Myocyte (in vitro differentiated cells): Measurements from ENCODE around the gene IGFBP2. TPM values are rescaled to one million over a fixed set of nuclear protein-coding genes. Genes with fewer than 3 reads are reported as not detected.

Experiments
- DNase-seq: peaks from one replicate; pipeline ENCODE4 v3.0.0-alpha.2; 2012; ENCODE audit warnings: low read depth
- total RNA-seq: library from RNA; depleted of rRNA; stranded (reverse); fragments of >200 nt; gene quantifications from 2 replicates; pipeline ENCODE4 v1.2.3, GENCODE V29; 2014

The IGFBP2 gene
- total RNA-seq, 1 donor from 2014 or later = 0.72 TPM

DNA sequence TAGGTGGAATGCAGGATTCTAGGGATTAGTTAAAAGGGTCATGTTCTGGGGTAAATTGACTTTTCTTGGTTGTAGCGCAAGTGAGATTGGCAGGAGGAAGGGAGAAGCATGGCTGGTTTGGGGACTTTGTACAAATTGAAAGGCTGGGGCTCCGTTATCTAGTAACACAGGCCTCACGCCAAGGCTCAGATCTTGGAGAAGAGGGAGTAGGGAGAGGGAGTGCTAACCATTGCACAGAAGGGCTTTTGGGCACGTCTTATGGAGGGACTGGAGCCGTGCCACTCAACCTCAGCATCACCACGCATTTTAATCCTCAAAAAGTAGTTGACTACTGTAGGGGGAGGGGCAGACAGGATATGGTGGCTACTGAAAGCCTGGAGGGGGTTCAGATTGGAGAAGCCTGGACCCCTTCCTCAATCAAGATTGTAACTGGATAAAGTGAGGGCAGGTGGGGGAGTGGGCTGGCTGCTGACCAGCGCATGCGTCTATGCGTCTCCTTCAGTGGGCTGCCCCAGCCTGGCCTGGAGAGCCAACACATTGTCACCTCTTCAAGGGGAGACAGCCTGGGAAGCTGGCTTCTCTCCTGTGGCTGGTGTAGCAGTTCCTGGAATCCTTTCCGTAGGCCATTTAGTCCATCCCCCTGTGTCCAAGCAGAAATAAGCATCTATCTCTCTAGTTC is 47.9 kb downstream of the IGFBP2 start:
- DNase-seq = no peak

GRCh38 chr2:216681683-216682082 is 48.5 kb downstream of the IGFBP2 start:
- DNase-seq = no peak

- DNase-seq = peak; percentile 85
Measured at GRCh38 chr2:216683846-216684245, 50.6 kb downstream of the IGFBP2 start.

DNA sequence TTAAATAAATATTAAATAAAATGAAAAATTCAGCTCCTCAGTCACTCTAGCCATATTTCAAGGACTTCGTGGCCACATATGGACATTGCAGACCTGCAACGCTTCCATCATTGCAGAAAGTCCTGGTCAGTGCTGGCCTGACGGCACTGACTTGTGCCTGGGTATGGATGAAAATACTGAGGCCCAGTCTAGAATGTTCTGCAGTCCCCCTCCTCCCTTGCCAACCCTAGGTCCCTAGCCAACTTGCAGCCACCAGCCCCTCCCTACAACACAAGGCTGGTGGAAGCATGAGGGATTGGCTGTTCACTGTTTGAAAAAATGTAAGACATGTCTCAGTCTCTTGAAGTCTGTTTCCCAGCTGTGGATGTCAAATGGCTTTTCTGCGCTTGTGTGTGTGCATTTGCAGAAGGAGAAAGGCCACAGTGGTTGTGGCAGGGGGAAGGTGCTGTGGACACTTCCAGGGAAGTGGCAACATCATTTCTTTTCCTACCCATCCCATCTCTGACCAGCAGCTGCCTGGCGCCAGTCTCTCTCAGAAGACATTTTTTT is 52.2 kb downstream of the IGFBP2 start:
- no peak for DNase-seq

GRCh38 chr2:216687111-216687510 is 53.9 kb downstream of the IGFBP2 start:
- DNase-seq = no peak

DNA sequence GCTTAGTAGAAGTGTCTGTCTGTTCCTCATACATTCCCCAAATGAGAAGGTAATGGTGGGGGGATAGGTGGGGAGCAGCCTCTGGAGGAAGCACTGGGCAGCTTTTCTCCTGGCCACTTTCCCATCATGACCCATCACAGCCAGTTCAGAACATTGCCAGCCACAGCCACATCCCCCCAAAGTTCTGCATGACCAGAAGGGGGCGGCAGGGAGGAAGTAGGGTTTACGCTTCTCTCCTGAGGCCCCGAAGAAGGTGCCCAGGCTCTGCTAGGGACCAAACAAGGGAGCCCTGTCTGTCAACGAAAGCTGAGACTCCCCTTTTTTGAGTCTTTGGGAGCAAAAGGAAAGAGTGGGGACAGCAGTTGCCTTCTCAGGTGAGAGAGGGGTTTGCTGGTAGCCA is 54.4 kb downstream of the IGFBP2 start:
- no peak for DNase-seq

GRCh38 chr2:216688731-216689340 is 55.6 kb downstream of the IGFBP2 start:
- no peak for DNase-seq

DNA sequence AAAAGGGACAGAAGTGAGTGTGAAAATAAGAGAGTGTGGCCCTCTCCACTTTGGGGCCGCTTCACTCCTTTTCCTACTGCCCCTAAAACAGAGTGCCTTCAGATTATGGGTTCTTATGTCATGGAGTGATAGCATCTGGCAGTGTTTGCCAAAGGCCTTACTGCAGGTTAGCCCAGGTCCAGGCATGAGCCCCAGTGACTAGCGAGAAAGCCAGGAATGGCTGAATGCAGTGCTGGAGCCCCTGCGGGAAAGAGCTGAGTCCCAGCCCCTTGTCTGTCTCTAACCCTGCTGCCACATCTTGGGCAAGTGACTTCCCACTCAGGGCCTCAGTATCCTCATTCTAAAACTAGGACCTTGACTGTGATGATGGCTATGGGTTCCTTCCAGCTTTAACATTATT is 56.2 kb downstream of the IGFBP2 start:
- DNase-seq = no peak

GRCh38 chr2:216690456-216690852 is 57.2 kb downstream of the IGFBP2 start:
- no peak for DNase-seq

- peak; percentile 87 for DNase-seq
Measured at GRCh38 chr2:216690853-216691741, 57.9 kb downstream of the IGFBP2 start.

DNA sequence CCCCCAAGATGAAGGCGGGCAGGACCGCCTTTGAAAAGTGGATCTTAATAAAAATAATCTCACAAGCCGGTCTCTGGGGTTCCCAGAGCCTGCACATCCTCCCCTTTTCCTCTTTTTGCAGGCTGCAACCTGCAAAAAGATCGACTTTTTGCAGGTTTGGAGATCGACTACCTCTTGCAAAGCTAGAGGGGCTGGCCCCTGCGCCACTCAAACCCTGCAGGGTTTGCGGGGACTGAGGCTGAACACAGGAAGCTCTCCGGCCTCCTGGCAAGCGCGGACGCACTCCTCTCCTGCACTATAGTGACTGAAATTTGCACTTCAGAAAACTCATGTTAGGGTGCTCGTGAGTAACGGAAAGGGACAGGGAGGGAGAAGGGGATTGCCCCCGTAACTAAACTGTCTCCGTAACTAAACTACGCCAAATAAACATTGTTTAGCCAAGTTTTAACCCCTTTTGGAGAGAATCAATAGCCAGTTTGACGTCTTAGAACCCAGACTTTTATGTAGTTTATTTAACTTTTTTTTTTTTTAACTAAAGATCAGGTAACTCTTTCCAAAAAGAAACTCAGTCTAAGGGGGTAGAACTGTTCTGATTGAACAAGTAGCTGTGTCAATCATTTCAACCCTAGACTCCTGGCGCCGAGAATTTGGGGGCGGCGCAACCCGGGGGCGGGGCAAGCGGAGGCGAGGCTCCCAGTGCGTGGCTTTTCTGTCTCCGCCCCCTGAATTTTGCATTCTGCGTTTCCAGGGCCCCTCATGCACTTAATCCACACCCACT is 59.6 kb downstream of the IGFBP2 start:
- peak; percentile 83 for DNase-seq

DNA sequence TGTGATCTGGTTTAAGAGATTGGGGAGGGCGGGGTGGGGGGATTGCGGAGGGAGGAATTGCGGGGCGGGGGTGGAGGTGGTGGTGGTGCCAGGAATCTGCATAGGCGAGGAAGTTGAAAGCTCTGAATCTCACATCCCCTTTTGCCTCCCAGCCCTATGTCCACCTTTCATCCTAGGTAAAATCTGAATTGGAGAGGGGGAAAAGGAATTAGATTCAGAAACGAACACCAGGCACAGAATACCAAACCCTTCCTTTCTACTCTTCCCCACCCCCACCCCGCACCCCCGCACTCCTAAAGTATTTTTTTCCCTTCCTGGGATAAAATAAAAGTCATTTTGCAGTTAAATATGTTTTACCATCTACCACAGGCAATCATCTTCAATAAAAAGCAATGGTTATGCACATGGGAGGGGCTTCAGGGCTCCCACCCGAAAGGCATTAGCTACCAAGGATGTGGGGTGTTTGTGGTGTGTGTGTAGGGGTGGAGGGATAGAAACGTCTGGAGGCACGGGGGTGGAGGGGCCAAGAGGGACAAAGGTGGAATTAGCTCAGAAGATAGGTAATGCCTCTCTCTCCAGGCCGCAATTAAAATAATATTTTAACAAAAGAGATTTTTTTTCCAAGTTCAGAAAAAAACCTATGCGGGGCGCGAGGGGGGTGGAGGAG is 60.3 kb downstream of the IGFBP2 start:
- no peak for DNase-seq

DNA sequence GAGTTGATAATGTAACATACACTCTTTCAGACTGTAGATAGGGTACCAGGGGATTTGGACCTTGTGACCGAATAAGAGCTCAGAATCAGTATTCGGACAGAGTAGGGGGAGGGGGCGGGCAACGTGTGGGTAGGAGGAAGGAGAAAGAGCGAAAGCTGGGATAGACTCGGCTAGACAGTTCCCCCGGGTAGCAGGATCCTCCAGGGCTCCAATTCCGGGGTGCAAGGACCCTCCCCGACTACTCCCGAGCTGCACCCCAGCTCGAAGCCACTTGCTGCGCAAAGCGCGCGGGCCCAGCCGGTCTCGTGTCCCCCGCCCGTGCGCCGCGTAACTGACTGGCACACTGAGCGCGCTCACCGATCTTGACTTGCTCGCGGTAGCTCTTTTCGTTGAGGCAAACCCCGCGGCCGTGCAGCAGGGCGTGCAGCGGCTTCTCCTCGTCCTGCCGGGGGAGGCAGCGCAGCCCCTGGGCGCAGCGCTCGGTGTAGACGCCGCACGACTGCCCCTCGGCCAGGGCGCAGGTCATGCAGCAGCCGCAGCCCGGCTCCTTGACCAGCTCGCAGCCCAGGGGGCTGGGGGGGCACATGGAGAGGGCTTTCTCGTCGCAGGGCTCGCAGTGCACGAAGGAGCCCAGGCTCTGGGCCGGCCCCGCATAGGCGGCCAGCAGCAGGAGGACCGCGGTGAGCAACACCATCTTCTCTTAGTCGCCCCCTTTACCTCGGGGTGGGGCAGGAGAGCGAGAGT is 61.0 kb downstream of the IGFBP2 start:
- no peak for DNase-seq

DNA sequence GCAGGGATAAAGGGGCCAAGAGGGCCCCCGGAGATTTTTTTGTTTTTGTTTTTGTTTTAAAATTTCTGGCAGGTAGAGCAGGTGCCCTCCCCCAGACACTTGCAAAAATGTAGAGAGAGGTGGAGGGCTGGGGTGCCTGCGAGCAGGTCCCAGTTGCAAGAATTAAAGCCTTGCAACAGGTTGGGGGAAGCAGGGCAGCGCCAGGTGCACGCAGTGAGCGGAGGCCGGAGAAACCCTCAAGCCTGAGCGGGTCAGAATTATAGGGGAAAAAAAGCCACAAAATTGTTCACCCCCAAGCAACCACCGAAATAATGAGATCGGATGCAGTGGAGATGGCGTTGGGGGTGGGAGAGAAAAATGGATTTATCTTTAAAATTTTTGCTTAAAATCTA is 61.6 kb downstream of the IGFBP2 start:
- no peak for DNase-seq

DNA sequence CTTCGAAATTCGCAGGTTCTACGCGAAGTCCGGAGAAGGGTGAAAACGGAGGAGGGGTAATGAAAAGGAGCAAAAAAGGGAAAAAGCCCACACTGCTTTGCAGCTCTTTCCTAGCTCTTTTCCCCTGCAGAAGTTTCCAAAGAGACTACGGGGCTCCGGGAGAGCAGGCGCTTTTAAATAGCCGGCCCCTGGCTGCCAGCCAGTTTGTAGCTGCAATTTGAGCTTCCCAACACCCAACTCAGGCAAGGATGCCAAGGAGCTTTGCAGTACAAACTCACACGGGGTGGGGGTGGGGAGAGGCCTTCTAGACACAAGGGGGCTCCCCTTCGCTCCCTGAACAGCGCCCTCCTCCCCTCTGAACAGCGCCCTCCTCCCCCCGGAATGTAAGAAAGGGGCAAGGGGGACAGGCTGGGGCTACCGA is 62.2 kb downstream of the IGFBP2 start, which contains the start of gene IGFBP5:
TSS of gene IGFBP5 (minus strand) at position 149 of the 421 bp plus-strand sequence. CDS start 774 bp downstream, outside the sequence.
- peak; percentile 91 for DNase-seq

GRCh38 chr2:216696321-216696720 is 63.1 kb downstream of the IGFBP2 start:
- no peak for DNase-seq

DNA sequence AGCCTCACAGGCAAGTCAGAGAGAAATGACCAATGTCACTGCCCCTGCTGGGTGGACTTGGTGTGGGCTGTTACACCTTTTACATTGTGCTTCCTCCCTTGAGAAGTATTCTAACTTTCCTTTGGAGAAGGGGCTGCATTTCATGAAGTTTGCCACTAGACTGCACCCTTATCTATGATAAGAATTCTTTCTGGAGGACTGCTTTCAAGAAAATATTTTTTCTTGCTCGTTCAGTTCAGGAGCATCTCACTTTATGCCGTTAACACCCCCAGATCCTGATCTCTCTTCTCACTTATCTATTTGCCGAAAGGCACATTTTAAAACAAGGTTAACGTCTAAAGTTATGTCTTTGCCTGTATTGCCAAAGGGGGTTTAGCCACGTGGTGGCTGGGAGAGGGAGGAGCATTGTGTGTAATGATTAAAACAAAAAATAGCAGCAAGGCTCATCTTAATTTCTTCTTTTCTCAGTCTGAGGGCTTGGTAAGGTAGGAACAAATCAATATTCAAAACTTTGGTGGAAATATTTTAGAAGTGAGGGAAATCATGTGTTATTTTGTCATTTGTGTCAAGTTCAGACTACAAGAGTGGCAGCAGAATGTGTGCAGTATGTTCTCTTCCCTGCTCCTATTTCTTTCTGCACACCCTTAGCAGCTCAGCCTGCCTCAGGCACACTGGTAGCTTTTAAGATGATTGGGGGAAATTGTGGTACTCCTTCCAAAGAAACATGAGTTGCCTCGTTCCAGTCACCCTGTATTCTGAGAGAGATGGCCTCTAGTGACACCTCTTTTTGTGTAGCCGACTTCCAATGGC is 63.7 kb downstream of the IGFBP2 start:
- DNase-seq = peak; percentile 62

GRCh38 chr2:216698293-216698692 is 65.1 kb downstream of the IGFBP2 start:
- no peak for DNase-seq

- DNase-seq = peak; percentile 72
Measured at GRCh38 chr2:216698895-216699294, 65.7 kb downstream of the IGFBP2 start.
